Panc1 (cell line): ENCODE data around the gene ZBTB11. TPM values are rescaled to one million over a fixed set of nuclear protein-coding genes. Genes with fewer than 3 reads are reported as not detected.

ENCODE experiments used
- ATAC-seq: fragments of 200-7000 bp; cut with Tn5 transposase; 2 replicates; pipeline ENCODE4 v1.9.1; 2020; ENCODE audit warnings: mild to moderate bottlenecking, moderate library complexity
- BruUV-seq: library from RNA; stranded (reverse); fragments of 400-500 nt; replicated peaks from 2 replicates; lab custom pipeline; 2021; lab: Mats Ljungman, UMichigan
- CTCF ChIA-PET: fragments of 300-600 bp; sonication (Branson Sonifier 250); formaldehyde crosslinking; loops from one replicate; lab custom pipeline; 2022; ENCODE audit warnings: antibody characterized with exemption; lab: Charles Lee
- POLR2A ChIA-PET: fragments of 300-600 bp; sonication (Branson Sonifier 250); formaldehyde crosslinking; loops from one replicate; lab custom pipeline; 2022; ENCODE audit warnings: antibody characterized with exemption; lab: Charles Lee
- DNase-seq: peaks from one replicate; pipeline ENCODE4 v3.0.0-alpha.2; 2010; ENCODE audit warnings: low read depth, low spot score
- H3K27ac ChIP-seq: 2 replicates; pipeline ENCODE4 v1.5.1; 2011; ENCODE audit warnings: mild to moderate bottlenecking, low read length, inconsistent platforms
- H3K27me3 ChIP-seq: fragments of 200-500 bp; sonication (Bioruptor generic); 2 replicates; pipeline ENCODE4 v1.6.0; 2014; ENCODE audit warnings: low read length, inconsistent platforms; ENCODE audit not compliant: control insufficient read depth, insufficient read depth
- H3K36me3 ChIP-seq: fragments of 200-500 bp; sonication (Bioruptor generic); 2 replicates; pipeline ENCODE4 v1.5.1; 2014; ENCODE audit warnings: inconsistent platforms, mild to moderate bottlenecking, low read length, moderate library complexity; ENCODE audit not compliant: control insufficient read depth, insufficient read depth
- H3K4me1 ChIP-seq: 2 replicates; pipeline ENCODE4 v1.5.1; 2011; ENCODE audit warnings: inconsistent platforms, mild to moderate bottlenecking, low read length, moderate library complexity; ENCODE audit not compliant: control insufficient read depth, insufficient read depth
- H3K4me3 ChIP-seq, 2 experiments: 2 replicates each; pipeline ENCODE4 v1.5.1; 2011 to 2012; ENCODE audit warnings: low read depth in 2 of 2, low read length in 2 of 2, mild to moderate bottlenecking in 2 of 2, inconsistent platforms in 1 of 2, moderate library complexity in 1 of 2
- H3K9me3 ChIP-seq: fragments of 200-500 bp; sonication (Bioruptor generic); 2 replicates; pipeline ENCODE4 v1.5.1; 2014; ENCODE audit warnings: low read depth, mild to moderate bottlenecking, inconsistent platforms, low read length, moderate library complexity; ENCODE audit not compliant: control insufficient read depth, insufficient read depth
- POLR2AphosphoS5 ChIP-seq: IDR thresholded peaks from 2 replicates; pipeline ENCODE4 v1.6.1; 2012; ENCODE audit warnings: mild to moderate bottlenecking, low read depth, low read length, moderate library complexity
- SIN3A ChIP-seq: IDR thresholded peaks from 2 replicates; pipeline ENCODE4 v1.6.1; 2012; ENCODE audit warnings: low read depth, mild to moderate bottlenecking, low read length, moderate library complexity, borderline replicate concordance; ENCODE audit not compliant: insufficient read depth
- TCF7L2 ChIP-seq: IDR thresholded peaks from 2 replicates; pipeline ENCODE4 v1.6.1; 2011; ENCODE audit warnings: mild to moderate bottlenecking, low read depth, low read length, inconsistent platforms
- in situ Hi-C: cut with HindIII; loops from 2 replicates; pipeline ENCODE4 v1.10.0; 2016; ENCODE audit warnings: low sequenced_read_pairs, low pct_unique_long_range_greater_than_20kb
- intact Hi-C: fragments of 100-400 bp; cut with micrococcal nuclease; formaldehyde crosslinking; loops from one replicate; pipeline ENCODE4 v1.10.0; 2022; ENCODE audit not compliant: unreplicated experiment
- total RNA-seq: library from RNA; stranded (reverse); gene quantifications from one replicate; pipeline ENCODE4 v1.2.1, GENCODE V29; 2021; ENCODE audit not compliant: unreplicated experiment
- TF ChIP-seq, protein P1 (sequence below): fragments of 450-650 bp; IDR thresholded peaks from 2 replicates; pipeline ENCODE4 v1.5.1; 2017; ENCODE audit warnings: mild to moderate bottlenecking
- TF ChIP-seq, protein P2 (sequence below), 2 experiments: IDR thresholded peaks; 2 replicates each; pipeline ENCODE4 v1.6.1; 2011 to 2012; ENCODE audit warnings: low read depth in 2 of 2, control low read depth in 1 of 2, low read length in 1 of 2, mild to moderate bottlenecking in 1 of 2, moderate library complexity in 1 of 2; ENCODE audit not compliant: insufficient read depth in 1 of 2

Gene ZBTB11
- total RNA-seq, 1 experiment from 2014 or later = 20.1 TPM

DNA sequence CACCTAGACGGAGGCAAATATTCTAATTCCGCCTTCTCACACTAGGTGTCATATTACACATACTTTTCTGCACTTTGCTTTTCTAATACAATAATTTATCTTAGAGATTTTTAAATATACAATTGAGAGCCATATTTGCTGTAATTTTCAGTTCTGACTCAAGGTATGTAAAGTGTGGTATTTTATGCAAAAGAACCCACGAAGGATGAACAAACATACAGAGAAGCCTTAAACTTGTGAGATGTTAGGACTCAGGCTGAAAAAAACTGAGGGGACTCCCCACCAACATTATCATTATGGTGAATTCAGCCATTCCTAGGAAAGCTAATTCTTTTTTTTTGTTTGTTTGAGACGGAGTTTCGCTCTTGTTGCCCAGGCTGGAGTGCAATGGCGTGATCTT lies 9.6 kb downstream of the ZBTB11 start:
- intact Hi-C loops (no loop called here), in situ Hi-C loops (no loop called here)
- DNase-seq (no peak), ATAC-seq (no peak)
- ChIA-PET CTCF (no interaction called here), POLR2A (no interaction called here)
- Histone ChIP-seq H3K27ac (no peak overlapping the region), H3K27me3 (no peaks in the 10 kb centered on the region), H3K36me3 (peaks cover 11% of the 10 kb centered on the region; the same call in 1 of the 2 replicates), H3K9me3 (no peaks in the 10 kb centered on the region), H3K4me1 (no peaks in the 10 kb centered on the region), H3K4me3 (no peak overlapping the region)
- TF ChIP-seq POLR2AphosphoS5 = no peak
- no TSS peak for BruUV-seq

DNA sequence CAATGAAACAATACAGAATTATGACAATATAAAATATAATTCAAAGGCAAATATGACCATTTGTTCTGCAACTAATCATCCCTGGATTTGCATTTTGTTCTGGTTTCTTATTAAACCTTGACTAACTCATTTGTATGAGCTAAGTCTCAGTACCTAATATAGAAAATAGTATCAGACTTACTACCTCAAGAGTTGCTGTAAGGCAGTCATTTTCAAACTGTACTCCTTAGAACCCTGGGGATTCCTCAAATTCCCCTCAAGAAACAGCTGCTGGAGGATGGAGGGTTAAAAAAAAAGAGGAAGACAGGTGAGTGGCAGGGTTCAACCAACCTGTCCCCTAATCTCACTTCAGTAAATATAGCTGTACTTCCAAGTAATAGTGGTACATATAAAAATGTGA lies 11.1 kb downstream of the ZBTB11 start:
- H3K4me1 ChIP-seq = no peaks in the 10 kb centered on the region
- TF ChIP-seq TCF7L2 (no peak), POLR2AphosphoS5 (no peak), SIN3A (no peak)
- TF ChIP-seq, protein P1, sequence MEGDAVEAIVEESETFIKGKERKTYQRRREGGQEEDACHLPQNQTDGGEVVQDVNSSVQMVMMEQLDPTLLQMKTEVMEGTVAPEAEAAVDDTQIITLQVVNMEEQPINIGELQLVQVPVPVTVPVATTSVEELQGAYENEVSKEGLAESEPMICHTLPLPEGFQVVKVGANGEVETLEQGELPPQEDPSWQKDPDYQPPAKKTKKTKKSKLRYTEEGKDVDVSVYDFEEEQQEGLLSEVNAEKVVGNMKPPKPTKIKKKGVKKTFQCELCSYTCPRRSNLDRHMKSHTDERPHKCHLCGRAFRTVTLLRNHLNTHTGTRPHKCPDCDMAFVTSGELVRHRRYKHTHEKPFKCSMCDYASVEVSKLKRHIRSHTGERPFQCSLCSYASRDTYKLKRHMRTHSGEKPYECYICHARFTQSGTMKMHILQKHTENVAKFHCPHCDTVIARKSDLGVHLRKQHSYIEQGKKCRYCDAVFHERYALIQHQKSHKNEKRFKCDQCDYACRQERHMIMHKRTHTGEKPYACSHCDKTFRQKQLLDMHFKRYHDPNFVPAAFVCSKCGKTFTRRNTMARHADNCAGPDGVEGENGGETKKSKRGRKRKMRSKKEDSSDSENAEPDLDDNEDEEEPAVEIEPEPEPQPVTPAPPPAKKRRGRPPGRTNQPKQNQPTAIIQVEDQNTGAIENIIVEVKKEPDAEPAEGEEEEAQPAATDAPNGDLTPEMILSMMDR = no peak
- TF ChIP-seq, protein P2, sequence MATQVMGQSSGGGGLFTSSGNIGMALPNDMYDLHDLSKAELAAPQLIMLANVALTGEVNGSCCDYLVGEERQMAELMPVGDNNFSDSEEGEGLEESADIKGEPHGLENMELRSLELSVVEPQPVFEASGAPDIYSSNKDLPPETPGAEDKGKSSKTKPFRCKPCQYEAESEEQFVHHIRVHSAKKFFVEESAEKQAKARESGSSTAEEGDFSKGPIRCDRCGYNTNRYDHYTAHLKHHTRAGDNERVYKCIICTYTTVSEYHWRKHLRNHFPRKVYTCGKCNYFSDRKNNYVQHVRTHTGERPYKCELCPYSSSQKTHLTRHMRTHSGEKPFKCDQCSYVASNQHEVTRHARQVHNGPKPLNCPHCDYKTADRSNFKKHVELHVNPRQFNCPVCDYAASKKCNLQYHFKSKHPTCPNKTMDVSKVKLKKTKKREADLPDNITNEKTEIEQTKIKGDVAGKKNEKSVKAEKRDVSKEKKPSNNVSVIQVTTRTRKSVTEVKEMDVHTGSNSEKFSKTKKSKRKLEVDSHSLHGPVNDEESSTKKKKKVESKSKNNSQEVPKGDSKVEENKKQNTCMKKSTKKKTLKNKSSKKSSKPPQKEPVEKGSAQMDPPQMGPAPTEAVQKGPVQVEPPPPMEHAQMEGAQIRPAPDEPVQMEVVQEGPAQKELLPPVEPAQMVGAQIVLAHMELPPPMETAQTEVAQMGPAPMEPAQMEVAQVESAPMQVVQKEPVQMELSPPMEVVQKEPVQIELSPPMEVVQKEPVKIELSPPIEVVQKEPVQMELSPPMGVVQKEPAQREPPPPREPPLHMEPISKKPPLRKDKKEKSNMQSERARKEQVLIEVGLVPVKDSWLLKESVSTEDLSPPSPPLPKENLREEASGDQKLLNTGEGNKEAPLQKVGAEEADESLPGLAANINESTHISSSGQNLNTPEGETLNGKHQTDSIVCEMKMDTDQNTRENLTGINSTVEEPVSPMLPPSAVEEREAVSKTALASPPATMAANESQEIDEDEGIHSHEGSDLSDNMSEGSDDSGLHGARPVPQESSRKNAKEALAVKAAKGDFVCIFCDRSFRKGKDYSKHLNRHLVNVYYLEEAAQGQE (IDR thresholded peaks at IDR 0.05; ENCODE audit: insufficient read depth in 1 of 2, low read depth in 2 of 2, low read length in 1 of 2) = no peak
- no peak for ATAC-seq
- BruUV-seq = no TSS peak
- ChIA-PET CTCF (interaction anchor here (0.7 kb wide), 1 partner anchor 18 kb away, joined by 3 read pairs; no protein-coding TSS in a partner anchor), POLR2A (no interaction called here)
- no peak for DNase-seq
- H3K9me3 ChIP-seq = no peaks in the 10 kb centered on the region
- no peaks in the 10 kb centered on the region for H3K27me3 ChIP-seq
- H3K36me3 ChIP-seq = peaks cover 12% of the 10 kb centered on the region; the same call in 1 of the 2 replicates
- in situ Hi-C loops = no loop called here
- H3K27ac ChIP-seq = no peak overlapping the region
- intact Hi-C loops = no loop called here
- no peak overlapping the region for H3K4me3 ChIP-seq

DNA sequence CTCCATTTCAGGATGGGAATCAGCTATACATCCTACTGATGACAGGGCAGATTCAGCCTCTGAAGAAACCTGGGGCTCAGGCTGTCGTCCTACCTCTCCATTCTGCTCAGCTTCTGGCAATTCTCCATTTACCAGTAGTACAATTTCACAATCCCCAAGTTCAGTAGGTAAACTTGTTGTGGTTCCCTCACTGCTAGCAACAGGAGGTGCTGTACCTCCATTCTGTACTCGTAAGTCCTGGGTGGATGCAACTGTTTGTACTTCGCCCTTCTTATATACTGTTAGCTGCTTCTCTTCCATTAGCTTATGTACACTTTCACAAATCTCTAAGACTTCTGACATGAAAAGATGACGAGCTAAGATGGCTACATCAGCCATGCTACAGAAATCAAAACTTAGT lies 11.6 kb downstream of the ZBTB11 start:
- Histone ChIP-seq H3K4me1 (no peaks in the 10 kb centered on the region), H3K9me3 (no peaks in the 10 kb centered on the region), H3K36me3 (peaks cover 10% of the 10 kb centered on the region; the same call in 1 of the 2 replicates), H3K27me3 (no peaks in the 10 kb centered on the region), H3K4me3 (no peak overlapping the region), H3K27ac (no peak overlapping the region)
- ATAC-seq (no peak), DNase-seq (no peak)
- intact Hi-C loops (no loop called here), in situ Hi-C loops (no loop called here)
- ChIA-PET CTCF (no interaction called here), POLR2A (no interaction called here)
- BruUV-seq = no TSS peak
- TF ChIP-seq POLR2AphosphoS5 = no peak
- no peak for TF ChIP-seq TCF7L2
- TF ChIP-seq, protein P2 (IDR thresholded peaks at IDR 0.05; ENCODE audit: insufficient read depth in 1 of 2, low read depth in 2 of 2, low read length in 1 of 2) = no peak
- TF ChIP-seq, protein P1 = no peak
- TF ChIP-seq SIN3A = no peak
